ENCODE data around the gene PAX2. TPM values are rescaled to one million over a fixed set of nuclear protein-coding genes. Genes with fewer than 3 reads are reported as not detected.

Gene PAX2
- total RNA-seq, 4 donors from 2014 or later: not detected

DNA sequence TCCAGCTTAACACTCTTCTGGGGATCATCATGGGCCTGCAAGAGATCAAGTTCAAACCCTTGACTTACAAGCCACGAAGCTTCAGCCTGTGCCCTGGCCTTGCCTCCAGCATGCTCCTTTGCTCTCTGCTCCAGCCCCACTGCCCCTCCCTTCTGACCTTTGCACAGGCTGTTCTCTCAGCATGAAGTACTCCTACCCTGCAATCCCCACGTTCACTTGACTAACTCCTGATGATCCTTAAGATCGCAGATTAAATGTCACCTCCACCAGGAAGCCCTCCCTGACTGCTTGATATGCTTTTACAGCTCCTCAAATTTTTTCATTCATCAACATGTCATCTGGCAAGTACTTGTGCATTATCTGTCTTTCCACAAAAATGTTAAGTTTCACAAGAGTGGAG lies 91.9 kb downstream of the PAX2 start:
- Histone ChIP-seq H3K36me3 (no peaks in the 10 kb centered on the region), H3K27ac (no peak overlapping the region), H3K4me3 (no peak overlapping the region), H3K9me3 (no peaks in the 10 kb centered on the region), H3K27me3 (peaks cover 76% of the 10 kb centered on the region), H3K4me1 (no peaks in the 10 kb centered on the region)
- DNase-seq (ENCODE audit: low spot score in 2 of 2): no peak
- 60% methylated on average over 3 of the region's 3 CpGs for WGBS
- TF ChIP-seq EP300 (IDR thresholded peaks at IDR 0.05): no peak
- TF ChIP-seq CTCF (IDR thresholded peaks at IDR 0.05): no peak
- no peak for TF ChIP-seq POLR2AphosphoS5 (IDR thresholded peaks at IDR 0.05)
- no peak for TF ChIP-seq POLR2A (IDR thresholded peaks at IDR 0.05)

- Histone ChIP-seq H3K36me3 (no peaks in the 10 kb centered on the region), H3K4me1 (no peaks in the 10 kb centered on the region), H3K4me3 (no peak overlapping the region), H3K27ac (no peak overlapping the region), H3K9me3 (no peaks in the 10 kb centered on the region), H3K27me3 (peaks cover 75% of the 10 kb centered on the region)
- no peak for DNase-seq (ENCODE audit: low spot score in 2 of 2)
- WGBS: 78% methylated on average over 3 of the region's 3 CpGs
- TF ChIP-seq EP300 (IDR thresholded peaks at IDR 0.05): no peak
- no peak for TF ChIP-seq POLR2AphosphoS5 (IDR thresholded peaks at IDR 0.05)
- TF ChIP-seq CTCF (IDR thresholded peaks at IDR 0.05): no peak
- TF ChIP-seq POLR2A (IDR thresholded peaks at IDR 0.05): no peak
These were observed 93.6 kb downstream of the PAX2 start for GRCh38 chr10:100838986-100839385.

- Histone ChIP-seq H3K9me3 (no peaks in the 10 kb centered on the region), H3K36me3 (no peaks in the 10 kb centered on the region), H3K4me1 (no peaks in the 10 kb centered on the region), H3K27me3 (peaks cover 77% of the 10 kb centered on the region), H3K27ac (no peak overlapping the region), H3K4me3 (no peak overlapping the region)
- WGBS: 91% methylated on average over 3 of the region's 3 CpGs
- peak in 1 of 2 donors; percentile 43 for DNase-seq (ENCODE audit: low spot score in 2 of 2)
- TF ChIP-seq CTCF (IDR thresholded peaks at IDR 0.05): no peak
- no peak for TF ChIP-seq POLR2AphosphoS5 (IDR thresholded peaks at IDR 0.05)
These were observed 96.1 kb downstream of the PAX2 start for GRCh38 chr10:100841528-100841927.

- 58% methylated on average over 5 of the region's 5 CpGs for WGBS
- Histone ChIP-seq H3K4me1 (no peaks in the 10 kb centered on the region), H3K4me3 (no peak overlapping the region), H3K27me3 (peaks cover 79% of the 10 kb centered on the region), H3K9me3 (no peaks in the 10 kb centered on the region), H3K36me3 (no peaks in the 10 kb centered on the region), H3K27ac (no peak overlapping the region)
- DNase-seq (ENCODE audit: low spot score in 2 of 2): no peak
- TF ChIP-seq CTCF (IDR thresholded peaks at IDR 0.05) (no peak), POLR2AphosphoS5 (IDR thresholded peaks at IDR 0.05) (no peak), EP300 (IDR thresholded peaks at IDR 0.05) (no peak), POLR2A (IDR thresholded peaks at IDR 0.05) (no peak)
These were observed 102.1 kb downstream of the PAX2 start for GRCh38 chr10:100847440-100847839.

GRCh38 chr10:100848770-100849169 lies 103.4 kb downstream of the PAX2 start:
- no peaks in the 10 kb centered on the region for H3K36me3 ChIP-seq
- peaks cover 76% of the 10 kb centered on the region for H3K27me3 ChIP-seq
- H3K9me3 ChIP-seq: no peaks in the 10 kb centered on the region
- TF ChIP-seq POLR2A (IDR thresholded peaks at IDR 0.05) (no peak), EP300 (IDR thresholded peaks at IDR 0.05) (no peak)
- no peaks in the 10 kb centered on the region for H3K4me1 ChIP-seq
- 75% methylated on average over 2 of the region's 2 CpGs for WGBS
- no peak overlapping the region for H3K27ac ChIP-seq
- no peak overlapping the region for H3K4me3 ChIP-seq
- DNase-seq (ENCODE audit: low spot score in 2 of 2): no peak

- no peaks in the 10 kb centered on the region for H3K9me3 ChIP-seq
- WGBS: 80% methylated on average over 4 of the region's 4 CpGs
- H3K36me3 ChIP-seq: no peaks in the 10 kb centered on the region
- no peaks in the 10 kb centered on the region for H3K4me1 ChIP-seq
- peaks cover 64% of the 10 kb centered on the region for H3K27me3 ChIP-seq
- TF ChIP-seq POLR2A (IDR thresholded peaks at IDR 0.05): no peak
- no peak overlapping the region for H3K4me3 ChIP-seq
- no peak for DNase-seq (ENCODE audit: low spot score in 2 of 2)
- no peak overlapping the region for H3K27ac ChIP-seq
These were observed 112.9 kb downstream of the PAX2 start for GRCh38 chr10:100858261-100858660.

Measured in suprapubic skin (tissue), 4 donors.